Medulla oblongata (tissue), 1 donor: Measurements from ENCODE around the gene ANAPC2.
A peak's percentile ranks its signal among the peaks of the same experiment; 100 is the strongest.

Experiments
- DNase-seq: peaks from one replicate; pipeline ENCODE4 v3.0.0-alpha.2; 2015; ENCODE audit errors: extremely low spot score

ANAPC2 gene

DNA sequence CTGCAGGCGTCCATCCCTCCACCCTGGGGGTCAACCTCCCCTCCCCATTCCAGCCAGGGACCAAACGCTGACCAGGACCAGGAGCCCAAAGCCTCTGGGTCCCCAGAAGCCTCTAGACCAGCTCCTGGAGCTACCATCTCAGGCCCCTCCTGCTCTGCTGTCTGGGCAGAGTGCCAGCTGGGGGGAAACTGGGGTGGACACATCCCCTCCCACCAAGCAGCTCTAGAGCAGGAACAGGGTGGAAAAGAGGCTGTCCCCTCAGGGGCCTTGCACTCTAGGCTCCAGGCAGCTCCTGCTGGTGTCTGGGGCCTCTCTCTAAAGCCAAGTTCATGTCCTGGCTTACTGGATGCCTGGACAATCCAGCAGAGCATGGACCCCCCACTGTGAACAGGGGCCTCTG is 4.5 kb upstream of the ANAPC2 start:
- DNase-seq, result no peak

- no peak for DNase-seq
Observed at GRCh38 chr9:137192448-137192780, 4.1 kb upstream of the ANAPC2 start.

DNA sequence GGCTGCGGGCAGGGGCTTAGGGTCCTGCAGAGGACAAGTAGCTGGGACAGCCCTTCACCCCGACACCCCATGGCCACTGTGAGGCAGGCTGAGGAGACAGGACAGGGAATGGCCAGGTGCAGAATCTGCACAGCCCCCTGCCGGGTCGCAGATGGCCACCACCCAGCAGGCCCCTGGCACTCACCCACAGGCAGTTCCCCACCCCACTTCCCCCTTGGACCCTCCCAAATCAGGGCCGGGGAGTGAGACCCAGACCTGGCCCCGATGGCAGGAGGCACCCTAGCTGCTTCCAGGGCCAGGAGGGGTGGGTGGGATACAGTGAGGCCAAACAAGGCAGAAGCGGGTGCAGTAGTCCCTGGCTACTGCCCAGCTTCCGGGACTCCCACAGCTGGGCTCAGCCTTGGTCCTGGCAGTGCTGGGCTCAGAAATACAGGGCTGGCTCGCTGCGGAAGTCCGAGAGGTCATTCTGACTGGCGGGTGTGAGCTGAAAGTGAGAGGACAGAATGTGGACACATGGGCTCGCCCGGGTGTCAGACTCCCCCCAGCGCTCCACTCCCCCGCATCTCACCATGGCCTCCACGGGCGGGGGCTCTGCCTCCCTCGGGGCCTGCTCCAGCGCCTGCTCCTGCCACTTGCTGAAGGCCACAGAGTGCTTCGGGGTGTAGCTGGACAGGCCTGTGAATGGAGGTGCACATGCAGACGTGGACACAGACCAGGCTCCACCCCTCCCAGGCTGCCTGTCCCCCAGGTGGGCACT is 3.5 kb upstream of the ANAPC2 start:
- DNase-seq, result peak; percentile 68

GRCh38 chr9:137191245-137191644 is 2.9 kb upstream of the ANAPC2 start:
- DNase-seq, result no peak

DNA sequence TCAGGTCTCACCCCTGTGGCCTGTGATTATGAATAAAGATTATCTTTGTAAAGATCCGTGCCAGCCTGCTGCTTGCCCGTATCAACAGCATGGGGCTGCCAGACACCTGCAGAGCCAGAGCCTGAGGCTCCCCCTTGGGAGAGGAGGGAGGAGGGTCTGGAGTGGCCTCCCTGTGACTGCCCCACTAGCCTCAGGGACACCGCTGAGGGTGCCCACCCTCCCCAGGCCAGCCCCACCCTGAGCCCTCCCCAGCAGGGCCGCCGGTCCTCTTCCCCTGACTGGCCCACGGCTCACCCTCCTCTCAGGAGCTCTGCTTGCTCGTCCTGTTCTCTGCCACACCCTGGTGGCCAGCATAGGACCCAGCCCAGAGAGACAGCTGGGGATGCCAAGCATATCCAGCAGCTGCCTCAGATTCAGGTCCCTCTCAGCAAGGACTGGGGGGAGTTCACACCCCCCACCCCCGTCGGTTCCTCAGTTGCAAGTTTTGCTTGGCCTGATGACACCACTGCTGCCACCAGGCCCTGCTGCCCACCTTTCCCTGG is 2.0 kb upstream of the ANAPC2 start:
- no peak for DNase-seq

DNA sequence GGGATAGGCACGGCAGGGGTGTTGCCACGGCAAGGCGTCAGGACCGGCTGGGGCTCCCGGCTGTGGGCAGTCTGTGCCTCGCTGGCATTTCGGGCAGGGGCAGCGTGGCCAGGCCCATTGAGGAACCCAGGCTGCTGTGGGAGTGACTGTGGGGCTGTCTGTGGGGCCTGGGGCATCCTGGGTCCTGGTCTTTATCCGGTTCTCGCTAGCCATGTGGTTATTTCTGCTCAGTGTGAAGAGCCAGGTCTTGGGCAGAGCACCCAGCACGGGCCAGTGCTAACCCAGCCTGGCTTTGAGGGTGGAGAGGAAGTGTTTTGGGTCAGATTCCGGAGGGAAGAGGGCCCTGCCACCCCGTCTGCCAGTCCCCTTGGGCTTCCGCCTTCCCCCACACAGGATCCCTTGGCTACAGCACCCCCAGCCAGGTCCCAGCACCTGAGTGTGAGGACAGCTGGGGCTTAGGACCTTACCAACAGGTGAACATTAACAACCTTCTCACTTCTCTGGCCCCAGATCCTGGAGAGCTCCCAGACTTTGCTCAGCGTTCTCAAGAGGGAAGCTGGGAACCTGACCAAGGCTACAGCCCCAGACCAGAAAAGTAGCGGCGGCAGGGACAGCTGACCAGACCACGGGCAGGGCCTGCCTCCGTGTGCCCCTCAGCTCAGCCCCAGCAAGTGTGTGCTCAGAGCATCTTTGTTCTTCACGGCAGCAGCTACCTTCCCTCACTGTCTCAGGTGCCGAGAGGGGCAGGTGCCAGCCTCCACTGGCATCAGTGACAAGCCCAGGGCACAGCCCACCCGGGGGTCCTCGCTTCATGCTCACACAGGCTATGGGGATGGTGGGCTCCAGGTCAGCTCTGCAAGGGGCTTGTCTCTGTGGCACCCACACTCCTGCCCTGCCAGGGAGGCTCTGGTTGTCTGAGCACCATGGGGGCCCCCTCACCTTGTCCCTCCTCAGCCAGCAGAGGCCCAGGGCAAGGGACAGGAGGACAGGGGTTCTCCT is 1.2 kb upstream of the ANAPC2 start:
- DNase-seq, result no peak

DNA sequence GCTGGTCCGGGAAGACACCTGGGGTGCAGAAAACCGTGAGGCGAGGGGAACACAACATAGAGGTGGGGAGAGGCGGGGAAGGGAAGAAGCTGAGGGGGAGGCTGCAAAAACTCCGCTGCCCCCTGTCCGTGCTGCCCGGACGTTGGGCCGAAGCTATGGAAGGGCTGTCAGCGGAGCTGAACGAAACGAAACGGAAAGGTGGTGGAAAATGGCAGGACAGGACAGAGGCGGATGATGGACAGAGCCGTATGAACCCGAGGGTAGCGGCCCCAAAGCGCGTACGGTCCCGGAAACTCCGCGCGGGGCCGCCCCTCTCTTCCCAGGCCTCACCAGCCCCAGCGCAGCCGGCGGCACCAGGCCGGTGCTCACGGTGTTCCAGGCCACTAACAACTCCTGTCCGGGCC is 272 bp downstream of the ANAPC2 start:
- no peak for DNase-seq

DNA sequence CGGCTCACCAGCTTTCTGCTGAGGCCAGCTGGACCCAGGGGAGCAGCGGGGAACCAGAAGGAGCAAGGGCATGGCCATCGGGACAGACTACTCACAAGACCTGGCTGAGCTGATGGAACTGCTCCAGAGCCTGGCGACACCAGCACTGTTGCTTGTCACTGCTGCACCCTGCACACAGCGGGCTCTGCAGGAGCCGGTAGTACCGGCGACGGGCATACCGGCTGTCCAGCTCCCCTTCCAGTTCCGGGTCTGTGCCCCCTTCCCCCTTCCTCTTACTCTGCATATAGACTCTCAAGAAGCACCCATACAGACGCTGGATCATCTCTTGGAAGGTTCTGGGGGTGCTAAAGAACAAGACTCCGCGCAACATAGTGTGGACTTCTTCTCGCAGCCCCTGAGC is 974 bp downstream of the ANAPC2 start:
- no peak for DNase-seq

- no peak for DNase-seq
Observed at GRCh38 chr9:137186385-137186784, 2.0 kb downstream of the ANAPC2 start.

DNA sequence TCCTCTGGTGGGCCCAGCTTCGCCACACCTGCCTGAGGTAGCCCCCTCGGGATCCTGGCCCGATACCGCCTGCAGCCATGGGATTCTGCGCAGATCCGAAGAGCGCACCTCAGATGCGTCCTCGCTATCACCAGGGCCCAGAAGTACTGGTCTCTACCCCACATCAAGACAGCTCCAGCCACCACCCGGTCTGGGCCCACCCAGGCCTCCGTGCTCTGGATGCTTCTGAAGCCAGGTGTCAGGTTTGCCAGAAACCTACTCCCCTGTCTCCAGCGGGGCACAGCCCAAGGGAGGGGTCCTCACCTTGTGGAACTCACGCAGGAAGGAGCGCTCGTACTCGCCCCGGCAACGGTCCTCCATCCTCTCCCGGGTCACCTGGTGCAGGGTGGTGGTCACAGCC is 2.4 kb downstream of the ANAPC2 start:
- no peak for DNase-seq

DNA sequence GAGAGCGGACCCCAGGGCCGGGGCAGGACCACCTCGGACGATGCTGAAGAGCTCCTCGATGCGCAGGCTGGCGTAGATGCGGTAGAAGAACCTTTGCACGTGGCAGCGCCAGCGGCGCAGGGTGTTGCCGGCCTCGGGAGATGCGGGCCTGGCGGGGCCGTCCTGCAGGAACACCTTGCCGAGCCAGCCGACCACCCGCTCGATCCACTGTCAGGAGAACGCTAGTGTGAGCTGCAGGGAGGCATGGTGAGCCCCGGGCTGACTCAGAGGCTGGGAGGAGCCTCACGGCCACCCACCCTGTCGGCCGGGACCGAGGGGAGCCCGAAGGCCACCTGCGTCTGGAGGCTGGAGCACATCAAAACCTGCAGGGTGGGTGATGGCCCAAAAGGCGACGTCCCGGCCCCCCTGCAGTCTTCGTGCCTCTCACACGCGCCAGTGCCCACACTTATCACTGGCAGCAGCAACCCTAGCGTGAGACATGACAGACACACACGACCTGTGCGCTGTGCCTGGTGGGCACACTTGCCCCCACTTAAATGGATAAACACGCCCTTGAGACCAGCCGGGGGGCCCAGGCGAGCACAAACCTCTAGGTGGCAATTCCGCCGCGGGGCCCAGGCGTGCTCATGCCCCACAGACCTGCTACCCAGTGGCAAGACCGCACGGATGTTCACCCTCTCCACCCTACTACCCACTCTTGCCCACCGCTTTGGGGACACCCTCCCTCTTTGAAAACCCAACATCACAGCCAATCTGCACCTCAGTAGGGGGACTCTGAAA is 3.3 kb downstream of the ANAPC2 start:
- no peak for DNase-seq

- DNase-seq, result no peak
Observed at GRCh38 chr9:137183980-137184595, 4.3 kb downstream of the ANAPC2 start.

GRCh38 chr9:137182836-137183235 is 5.5 kb downstream of the ANAPC2 start:
- DNase-seq, result no peak

- no peak for DNase-seq
Observed at GRCh38 chr9:137181680-137182079, 6.7 kb downstream of the ANAPC2 start.

DNA sequence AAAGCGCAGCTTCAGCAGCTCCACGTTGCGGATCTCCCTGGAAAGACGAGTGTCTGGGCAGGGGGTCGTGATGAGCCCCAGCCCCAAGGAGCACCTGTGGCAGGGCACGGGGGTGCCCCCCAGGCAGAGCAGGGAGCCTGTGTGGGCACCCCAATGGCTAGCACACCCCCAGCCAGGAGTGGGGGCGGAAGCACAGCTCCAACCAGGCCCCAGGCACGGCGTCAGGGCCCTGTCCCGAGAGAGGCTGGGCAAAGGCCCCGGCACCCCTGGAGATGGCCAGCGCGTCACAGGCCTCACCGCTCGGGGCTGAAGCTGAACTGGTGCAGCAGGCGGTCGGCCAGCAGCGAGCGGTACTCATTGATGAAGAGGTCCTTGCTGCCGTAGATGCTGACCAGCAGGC is 7.9 kb downstream of the ANAPC2 start:
- DNase-seq, result no peak

DNA sequence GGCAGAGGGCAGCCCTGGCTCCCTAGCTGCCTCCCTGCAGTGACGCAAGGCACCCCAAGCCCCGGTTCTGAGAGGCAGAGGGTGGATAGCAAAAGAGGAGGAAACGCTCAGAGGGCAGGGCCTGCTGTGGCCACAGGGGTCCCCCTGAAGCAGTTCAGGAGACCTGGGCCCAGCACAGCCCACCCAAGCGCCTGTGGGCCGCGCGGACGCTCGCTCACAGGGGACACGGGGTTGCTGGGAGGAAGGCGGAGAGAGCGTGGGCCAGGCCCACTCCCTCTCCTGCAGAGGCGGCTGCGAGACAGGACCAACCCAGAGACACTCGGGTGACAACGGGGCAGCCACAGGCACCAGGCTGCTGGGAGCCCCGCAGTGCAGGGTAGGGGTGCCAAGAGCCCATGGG is 8.6 kb downstream of the ANAPC2 start:
- no peak for DNase-seq

GRCh38 chr9:137178939-137179630 is 9.3 kb downstream of the ANAPC2 start:
- no peak for DNase-seq

DNA sequence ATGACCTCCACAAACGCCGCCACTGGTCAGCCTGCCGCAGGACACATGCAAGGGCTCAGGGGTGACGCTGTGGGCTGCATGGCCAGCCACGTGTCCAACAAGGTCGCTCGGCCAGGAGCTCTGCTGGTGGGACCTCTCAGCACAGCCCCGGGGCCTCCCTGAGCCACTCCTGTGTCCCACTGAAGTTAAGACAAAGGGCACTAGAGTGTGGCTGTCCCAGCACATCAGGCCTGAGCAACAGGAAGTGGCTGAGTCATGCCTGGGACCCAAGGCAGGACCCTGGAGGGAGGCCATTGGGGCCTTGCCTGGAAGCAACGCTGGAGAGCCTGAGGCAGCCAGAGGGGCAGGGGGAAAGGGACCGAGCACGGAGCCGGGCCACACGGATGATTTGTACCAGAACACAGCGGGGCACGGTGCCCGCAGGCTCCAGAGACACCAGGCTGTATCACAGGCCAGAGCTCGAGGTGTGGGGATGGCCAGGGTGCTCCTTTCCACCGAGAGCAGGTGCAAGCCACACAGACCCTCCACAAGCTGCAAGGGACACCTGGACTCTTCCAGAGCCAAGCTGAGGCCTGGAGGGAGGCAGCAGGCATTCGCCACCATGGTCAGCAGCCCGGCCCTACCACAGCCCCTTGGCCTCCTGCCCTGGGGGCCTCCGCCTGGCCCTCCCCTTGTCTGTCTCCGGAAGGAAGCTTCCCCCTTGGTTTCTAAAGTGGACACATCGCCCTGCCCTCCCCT is 10.0 kb downstream of the ANAPC2 start:
- no peak for DNase-seq

DNA sequence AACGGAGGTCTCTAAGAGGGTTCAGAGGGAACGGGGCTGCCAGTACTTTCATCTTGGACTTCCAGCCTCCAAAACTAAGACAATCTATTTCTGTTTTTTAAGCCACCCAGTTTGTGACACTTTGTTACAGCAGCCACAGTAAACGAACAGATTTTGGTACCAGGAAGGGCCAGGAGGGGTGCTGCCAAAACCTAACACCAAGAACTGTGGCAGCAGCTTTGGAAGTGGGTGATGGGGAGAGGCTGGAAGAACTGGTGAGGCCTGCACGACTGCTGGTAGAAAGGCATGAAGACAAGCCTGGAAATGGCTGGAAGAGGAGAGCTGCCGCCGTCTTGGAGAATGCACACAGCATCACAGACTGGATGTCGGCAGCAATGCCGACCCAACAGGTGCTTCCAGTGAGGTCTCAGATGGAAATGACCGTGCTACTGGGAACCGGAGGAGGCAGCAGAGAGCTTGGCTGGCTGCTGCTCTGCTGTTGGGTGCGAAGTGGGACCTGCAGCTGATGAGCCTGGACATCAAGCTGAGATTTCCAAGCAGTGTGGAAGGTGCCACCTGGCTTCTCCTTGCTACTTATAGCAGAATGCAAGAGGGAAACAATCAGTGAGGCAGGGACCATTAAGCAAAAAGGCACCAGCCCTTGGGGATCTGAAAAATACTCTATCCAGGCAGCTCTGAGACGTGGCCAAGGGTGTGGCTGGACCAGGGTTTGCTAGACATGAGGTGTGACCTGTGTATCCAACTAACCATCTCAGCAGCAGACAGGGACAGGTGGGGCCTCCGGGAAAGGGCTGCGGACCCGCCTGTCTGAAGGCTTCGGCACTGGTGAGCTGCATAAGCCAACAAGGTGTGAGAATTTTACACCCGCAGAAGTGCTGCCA is 11.8 kb downstream of the ANAPC2 start:
- DNase-seq, result no peak
